OCI-LY7 (cell line): Measurements from ENCODE around the gene NTM. TPM values are rescaled to one million over a fixed set of nuclear protein-coding genes. Genes with fewer than 3 reads are reported as not detected.

Experiments
- BruUV-seq: library from RNA; stranded (reverse); fragments of 400-500 nt; replicated peaks from 2 replicates; lab custom pipeline; 2021; lab: Mats Ljungman, UMichigan
- CTCF ChIA-PET: fragments of 300-600 bp; sonication (Branson Sonifier 250); formaldehyde crosslinking; loops from one replicate; lab custom pipeline; 2022; ENCODE audit warnings: antibody characterized with exemption; ENCODE audit not compliant: unreplicated experiment; lab: Charles Lee
- POLR2A ChIA-PET: fragments of 300-600 bp; sonication (Branson Sonifier 250); formaldehyde crosslinking; loops from one replicate; lab custom pipeline; 2022; ENCODE audit warnings: antibody characterized with exemption; lab: Charles Lee
- DNase-seq: peaks from one replicate; pipeline ENCODE4 v3.0.0-alpha.2; 2015; ENCODE audit warnings: low spot score
- H2AFZ ChIP-seq: fragments of 200-600 bp; sonication (generic), shearing (Covaris generic); 2 replicates; pipeline ENCODE4 v1.6.1; 2014; ENCODE audit warnings: mild to moderate bottlenecking, antibody characterized with exemption, low read length, moderate library complexity
- H3K27ac ChIP-seq: fragments of 200-600 bp; sonication (generic); 2 replicates; pipeline ENCODE4 v1.5.1; 2014; ENCODE audit warnings: mixed run types, low read depth, mild to moderate bottlenecking, moderate library complexity, low read length, inconsistent platforms; ENCODE audit not compliant: poor library complexity, severe bottlenecking
- H3K36me3 ChIP-seq: fragments of 200-600 bp; sonication (generic); 2 replicates; pipeline ENCODE4 v1.6.1; 2014; ENCODE audit warnings: mild to moderate bottlenecking, antibody characterized with exemption, low read length, moderate library complexity, mixed read lengths; ENCODE audit not compliant: insufficient read depth
- H3K4me1 ChIP-seq: fragments of 200-600 bp; sonication (generic); 2 replicates; pipeline ENCODE4 v1.5.1; 2014; ENCODE audit warnings: mild to moderate bottlenecking, low read length; ENCODE audit not compliant: insufficient read depth, poor library complexity, severe bottlenecking
- H3K4me2 ChIP-seq: fragments of 200-600 bp; sonication (generic); 2 replicates; pipeline ENCODE4 v1.6.1; 2014; ENCODE audit warnings: mild to moderate bottlenecking, low read length
- H3K4me3 ChIP-seq: fragments of 200-600 bp; sonication (generic); 2 replicates; pipeline ENCODE4 v1.5.1; 2014; ENCODE audit warnings: mild to moderate bottlenecking, low read depth, low read length; ENCODE audit not compliant: poor library complexity, severe bottlenecking
- H3K79me2 ChIP-seq: fragments of 200-600 bp; sonication (generic); 2 replicates; pipeline ENCODE4 v1.6.1; 2016; ENCODE audit warnings: low read depth, mild to moderate bottlenecking, low read length, moderate library complexity, mixed read lengths; ENCODE audit not compliant: insufficient read depth
- H3K9me2 ChIP-seq: fragments of 200-600 bp; sonication (generic); 2 replicates; pipeline ENCODE4 v1.6.1; 2016; ENCODE audit warnings: mild to moderate bottlenecking, low read length, mixed read lengths; ENCODE audit not compliant: insufficient read depth
- H3K9me3 ChIP-seq: fragments of 200-600 bp; sonication (generic); 2 replicates; pipeline ENCODE4 v1.6.1; 2014; ENCODE audit warnings: mild to moderate bottlenecking, mixed run types, low read length, mixed read lengths
- H4K20me1 ChIP-seq: fragments of 200-600 bp; sonication (generic); 2 replicates; pipeline ENCODE4 v1.6.1; 2014; ENCODE audit warnings: mild to moderate bottlenecking, antibody characterized with exemption, low read length, moderate library complexity, mixed read lengths; ENCODE audit not compliant: insufficient read depth
- CTCF ChIP-seq: fragments of 200-600 bp; sonication (generic); conservative IDR thresholded peaks from 2 replicates; pipeline ENCODE4 v1.5.1; 2014; ENCODE audit warnings: mild to moderate bottlenecking, antibody characterized with exemption, low read length, moderate library complexity, mixed read lengths
- EZH2phosphoT487 ChIP-seq: fragments of 200-600 bp; sonication (generic); IDR thresholded peaks from 2 replicates; pipeline ENCODE4 v1.6.1; 2018; ENCODE audit warnings: low read depth, borderline replicate concordance, mild to moderate bottlenecking, mixed run types, antibody characterized with exemption, low read length, moderate library complexity, mixed read lengths
- intact Hi-C: fragments of 100-400 bp; cut with micrococcal nuclease; formaldehyde crosslinking; loops from one replicate; pipeline ENCODE4 v1.10.0; 2022; ENCODE audit not compliant: unreplicated experiment
- total RNA-seq, 2 experiments: library from RNA; depleted of rRNA in 1 of 2; stranded (reverse); fragments of >200 nt in 1 of 2; shearing (Covaris generic) in 1 of 2; gene quantifications; 2 replicates each; pipeline ENCODE4 v1.2.3, GENCODE V29; 2014 to 2022

The NTM gene
- total RNA-seq, 2 experiments from 2014 or later, result not detected

GRCh38 chr11:131766637-131767036, 396.2 kb downstream of the NTM start:
- POLR2A ChIA-PET, result no interaction called here
- H3K9me2 ChIP-seq, result no peaks in the 10 kb centered on the region
- no peaks in the 10 kb centered on the region for H3K79me2 ChIP-seq
- no peak overlapping the region for H3K4me2 ChIP-seq
- no peaks in the 10 kb centered on the region for H3K36me3 ChIP-seq
- H3K9me3 ChIP-seq, result no peaks in the 10 kb centered on the region
- intact Hi-C loops, result no loop called here
- no peaks in the 10 kb centered on the region for H4K20me1 ChIP-seq
- H2AFZ ChIP-seq, result no peak overlapping the region
- TF ChIP-seq EZH2phosphoT487 (no peak), CTCF (no peak)
- CTCF ChIA-PET, result no interaction called here
- no peak for DNase-seq
- H3K4me1 ChIP-seq, result no peaks in the 10 kb centered on the region
- H3K4me3 ChIP-seq, result no peak overlapping the region
- no peak overlapping the region for H3K27ac ChIP-seq
- BruUV-seq, result no TSS peak

GRCh38 chr11:131767421-131767820, 397.0 kb downstream of the NTM start:
- no peak overlapping the region for H3K4me3 ChIP-seq
- no peaks in the 10 kb centered on the region for H3K79me2 ChIP-seq
- no peak for TF ChIP-seq CTCF
- no peak for TF ChIP-seq EZH2phosphoT487
- DNase-seq, result no peak
- H3K4me1 ChIP-seq, result no peaks in the 10 kb centered on the region
- no peak overlapping the region for H2AFZ ChIP-seq
- no TSS peak for BruUV-seq
- H3K36me3 ChIP-seq, result no peaks in the 10 kb centered on the region
- CTCF ChIA-PET, result no interaction called here
- POLR2A ChIA-PET, result no interaction called here
- intact Hi-C loops, result no loop called here
- no peaks in the 10 kb centered on the region for H3K9me2 ChIP-seq
- no peaks in the 10 kb centered on the region for H4K20me1 ChIP-seq
- H3K4me2 ChIP-seq, result no peak overlapping the region
- no peak overlapping the region for H3K27ac ChIP-seq
- H3K9me3 ChIP-seq, result no peaks in the 10 kb centered on the region

GRCh38 chr11:131770801-131771200, 400.4 kb downstream of the NTM start:
- Histone ChIP-seq H3K79me2 (no peaks in the 10 kb centered on the region), H3K9me2 (no peaks in the 10 kb centered on the region), H3K27ac (no peak overlapping the region), H3K4me3 (no peak overlapping the region), H3K4me1 (no peaks in the 10 kb centered on the region), H3K36me3 (no peaks in the 10 kb centered on the region), H2AFZ (no peak overlapping the region), H4K20me1 (no peaks in the 10 kb centered on the region), H3K9me3 (no peaks in the 10 kb centered on the region), H3K4me2 (no peak overlapping the region)
- ChIA-PET CTCF (interaction anchor here (0.6 kb wide), 1 partner anchor 777 kb away, joined by 5 read pairs; no protein-coding TSS in a partner anchor), POLR2A (interaction anchor here (1.2 kb wide), 1 partner anchor 38 kb away, joined by 3 read pairs; no protein-coding TSS in a partner anchor)
- DNase-seq, result no peak
- BruUV-seq, result no TSS peak
- intact Hi-C loops, result no loop called here
- TF ChIP-seq EZH2phosphoT487 (no peak), CTCF (no peak)
